Ovary (tissue), 9 donors: Measurements from ENCODE around the gene YTHDF1. TPM values are rescaled to one million over a fixed set of nuclear protein-coding genes. Genes with fewer than 3 reads are reported as not detected.

Experiments
- DNase-seq, 5 donors: peaks; one replicate each; pipeline ENCODE4 v3.0.0-alpha.2; 2019 to 2020
- H3K27ac ChIP-seq, 2 donors: fragments of 200-600 bp; one replicate each; pipeline versions ENCODE4 v1.5.1 to v1.8.0; 2019 to 2022
- H3K27me3 ChIP-seq: fragments of 200-600 bp; one replicate; pipeline ENCODE4 v1.8.0; 2022
- H3K36me3 ChIP-seq: fragments of 200-600 bp; sonication (generic); one replicate; pipeline ENCODE4 v1.5.1; 2019
- H3K4me1 ChIP-seq: one replicate; pipeline ENCODE4 v1.8.1; 2013; ENCODE audit warnings: mild to moderate bottlenecking, moderate library complexity; ENCODE audit not compliant: insufficient read depth
- H3K4me3 ChIP-seq: fragments of 200-600 bp; sonication (generic); one replicate; pipeline ENCODE4 v1.5.1; 2017
- H3K9me3 ChIP-seq, 2 donors: fragments of 200-600 bp in 1 of 2; sonication (generic) in 1 of 2; one replicate each; pipeline versions ENCODE4 v1.5.1 to v1.8.1; 2013 to 2019; ENCODE audit warnings: mild to moderate bottlenecking in 1 of 2, moderate library complexity in 1 of 2
- EP300 ChIP-seq: sonication (generic); formaldehyde crosslinking; IDR thresholded peaks from one replicate; pipeline ENCODE4 v1.6.1; 2017; ENCODE audit warnings: antibody characterized with exemption
- POLR2A ChIP-seq: fragments of 450-650 bp; IDR thresholded peaks from one replicate; pipeline ENCODE4 v1.6.1; 2017; ENCODE audit warnings: antibody characterized with exemption, mild to moderate bottlenecking, moderate library complexity
- WGBS, 3 donors: extraction: QIAGEN DNeasy Blood & Tissue Kit in 1 of 3; methylation state at CpG; one replicate each; pipeline versions ENCODE4 v1.1.5 to v1.1.7; 2013 to 2017; 5-methylcytosine and 5-hydroxymethylcytosine counted together
- intact Hi-C, 4 donors: fragments of 100-400 bp; cut with DNase I; formaldehyde crosslinking; loops; one replicate each; pipeline versions ENCODE4 v1.11.0 to v1.15.1; 2022 to 2023
- polyA plus RNA-seq, 2 donors: library from polyadenylated mRNA; stranded (reverse); fragments of 200-250 nt in 1 of 2; fragments of 350-450 nt in 1 of 2; fragmentation: Illumina TruSeq in 1 of 2; extraction: RNeasy Lipid Tissue Mini Kit (QIAGEN cat#74804) in 1 of 2; gene quantifications; one replicate each; pipeline ENCODE4 v1.2.3, GENCODE V29; 2013 to 2014
- total RNA-seq, 7 donors: library from RNA; depleted of rRNA in 2 of 7; stranded (reverse); fragments of >200 nt in 2 of 7; fragmentation: NEBNext Ultra II Directional in 3 of 7; extraction: Animal tissue kit (Norgen Biotek cat#: 25700) in 3 of 7; gene quantifications; one replicate each; pipeline versions ENCODE4 v1.1.0 to v1.2.4, GENCODE V29; 2016 to 2023
- TF ChIP-seq, protein P1 (sequence below), 3 donors: fragments of 450-650 bp in 2 of 3; fragments of 200-600 bp in 1 of 3; IDR thresholded peaks; one replicate each; pipeline versions ENCODE4 v1.5.1 to v1.8.0; 2016 to 2022; ENCODE audit warnings: antibody characterized with exemption in 3 of 3, mild to moderate bottlenecking in 1 of 3
- donor health status: DM: no; HTN: no; CAD: no; lungs with moderate emphysema.
- donor health status: DM: no; HTN: no; CAD: no.
- donor health status: Bipolar disorder and iron deficiency.
- donor health status: DM: yes; HTN: yes; CAD: no.
- donor health status: DM: no; HTN: no; CAD: no.
- donor health status: DM: yes; HTN: yes; CAD: no.

YTHDF1 gene
- total and polyA plus RNA-seq, 9 donors, result 17.0 to 39.4 (median 30.5) TPM

DNA sequence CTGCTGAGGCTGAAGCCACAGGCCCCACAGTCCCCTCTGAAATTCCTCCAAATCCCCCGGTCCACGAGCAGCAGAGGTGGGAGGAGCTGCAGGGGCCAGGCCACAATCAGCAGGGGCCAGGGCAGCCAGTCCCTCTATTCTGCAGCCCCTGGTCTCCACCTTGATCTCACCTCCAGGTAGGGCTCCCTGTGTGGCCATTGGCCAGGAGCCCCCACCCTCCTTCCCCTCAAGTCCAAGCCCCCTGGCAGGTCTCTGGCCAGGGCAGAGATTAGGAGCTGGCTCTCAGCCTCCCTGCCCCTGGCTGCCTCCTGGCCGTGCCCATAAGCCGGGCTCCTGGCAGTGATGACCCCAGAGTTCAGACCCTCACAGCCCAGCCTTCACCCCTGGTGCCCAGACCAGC is 34.7 kb downstream of the YTHDF1 start:
- no peaks in the 10 kb centered on the region for H3K36me3 ChIP-seq
- no peak for DNase-seq
- TF ChIP-seq, protein P1, sequence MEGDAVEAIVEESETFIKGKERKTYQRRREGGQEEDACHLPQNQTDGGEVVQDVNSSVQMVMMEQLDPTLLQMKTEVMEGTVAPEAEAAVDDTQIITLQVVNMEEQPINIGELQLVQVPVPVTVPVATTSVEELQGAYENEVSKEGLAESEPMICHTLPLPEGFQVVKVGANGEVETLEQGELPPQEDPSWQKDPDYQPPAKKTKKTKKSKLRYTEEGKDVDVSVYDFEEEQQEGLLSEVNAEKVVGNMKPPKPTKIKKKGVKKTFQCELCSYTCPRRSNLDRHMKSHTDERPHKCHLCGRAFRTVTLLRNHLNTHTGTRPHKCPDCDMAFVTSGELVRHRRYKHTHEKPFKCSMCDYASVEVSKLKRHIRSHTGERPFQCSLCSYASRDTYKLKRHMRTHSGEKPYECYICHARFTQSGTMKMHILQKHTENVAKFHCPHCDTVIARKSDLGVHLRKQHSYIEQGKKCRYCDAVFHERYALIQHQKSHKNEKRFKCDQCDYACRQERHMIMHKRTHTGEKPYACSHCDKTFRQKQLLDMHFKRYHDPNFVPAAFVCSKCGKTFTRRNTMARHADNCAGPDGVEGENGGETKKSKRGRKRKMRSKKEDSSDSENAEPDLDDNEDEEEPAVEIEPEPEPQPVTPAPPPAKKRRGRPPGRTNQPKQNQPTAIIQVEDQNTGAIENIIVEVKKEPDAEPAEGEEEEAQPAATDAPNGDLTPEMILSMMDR (IDR thresholded peaks at IDR 0.05), result no peak
- TF ChIP-seq POLR2A (no peak), EP300 (no peak)
- 27 to 36% (median 31%) methylated on average over 4 of the region's 4 CpGs for WGBS, 3 donors
- no peak overlapping the region for H3K4me3 ChIP-seq
- intact Hi-C loops, result no loop called here
- peaks cover 14% of the 10 kb centered on the region for H3K4me1 ChIP-seq
- no peak overlapping the region for H3K27ac ChIP-seq
- no peaks in the 10 kb centered on the region for H3K9me3 ChIP-seq
- peaks cover 7% of the 10 kb centered on the region for H3K27me3 ChIP-seq

DNA sequence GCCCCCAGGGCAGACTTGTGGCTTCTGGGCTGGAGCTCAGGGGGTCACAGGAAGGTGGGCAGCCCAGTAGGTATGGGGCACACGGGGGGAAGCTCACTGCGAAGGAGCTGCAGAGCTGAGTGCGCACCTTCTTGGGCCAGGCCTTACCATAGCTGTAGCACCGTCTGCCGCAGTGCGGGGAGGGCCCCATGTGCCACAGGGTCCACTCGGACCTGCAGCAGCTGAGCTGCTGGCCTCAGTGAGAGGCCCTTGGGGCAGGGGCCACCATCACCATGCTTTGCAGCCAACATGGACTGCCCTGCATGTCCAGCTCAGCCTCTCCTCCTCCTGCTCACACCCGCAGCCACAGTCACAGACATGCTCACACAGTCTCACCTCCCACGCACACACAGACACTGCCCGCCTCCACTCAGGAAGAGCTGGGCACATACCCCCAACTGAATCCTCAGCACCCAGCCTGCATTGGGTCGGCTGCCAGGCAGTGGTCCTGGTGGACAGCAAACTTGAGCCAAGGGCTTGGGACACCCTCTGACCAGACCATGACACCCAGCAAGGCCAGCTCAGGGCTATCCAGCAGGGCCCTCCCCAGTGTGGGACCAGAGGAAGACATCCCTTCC is 35.3 kb downstream of the YTHDF1 start:
- 69 to 75% (median 72%) methylated on average over 9 to 11 of the region's 11 CpGs for WGBS, 3 donors
- intact Hi-C loops, result no loop called here
- Histone ChIP-seq H3K27ac (no peak overlapping the region), H3K9me3 (no peaks in the 10 kb centered on the region), H3K4me3 (no peak overlapping the region), H3K4me1 (peaks cover 14% of the 10 kb centered on the region), H3K27me3 (peaks cover 7% of the 10 kb centered on the region), H3K36me3 (no peaks in the 10 kb centered on the region)
- TF ChIP-seq EP300 (no peak), POLR2A (no peak)
- TF ChIP-seq, protein P1 (IDR thresholded peaks at IDR 0.05), result no peak
- DNase-seq, result no peak

DNA sequence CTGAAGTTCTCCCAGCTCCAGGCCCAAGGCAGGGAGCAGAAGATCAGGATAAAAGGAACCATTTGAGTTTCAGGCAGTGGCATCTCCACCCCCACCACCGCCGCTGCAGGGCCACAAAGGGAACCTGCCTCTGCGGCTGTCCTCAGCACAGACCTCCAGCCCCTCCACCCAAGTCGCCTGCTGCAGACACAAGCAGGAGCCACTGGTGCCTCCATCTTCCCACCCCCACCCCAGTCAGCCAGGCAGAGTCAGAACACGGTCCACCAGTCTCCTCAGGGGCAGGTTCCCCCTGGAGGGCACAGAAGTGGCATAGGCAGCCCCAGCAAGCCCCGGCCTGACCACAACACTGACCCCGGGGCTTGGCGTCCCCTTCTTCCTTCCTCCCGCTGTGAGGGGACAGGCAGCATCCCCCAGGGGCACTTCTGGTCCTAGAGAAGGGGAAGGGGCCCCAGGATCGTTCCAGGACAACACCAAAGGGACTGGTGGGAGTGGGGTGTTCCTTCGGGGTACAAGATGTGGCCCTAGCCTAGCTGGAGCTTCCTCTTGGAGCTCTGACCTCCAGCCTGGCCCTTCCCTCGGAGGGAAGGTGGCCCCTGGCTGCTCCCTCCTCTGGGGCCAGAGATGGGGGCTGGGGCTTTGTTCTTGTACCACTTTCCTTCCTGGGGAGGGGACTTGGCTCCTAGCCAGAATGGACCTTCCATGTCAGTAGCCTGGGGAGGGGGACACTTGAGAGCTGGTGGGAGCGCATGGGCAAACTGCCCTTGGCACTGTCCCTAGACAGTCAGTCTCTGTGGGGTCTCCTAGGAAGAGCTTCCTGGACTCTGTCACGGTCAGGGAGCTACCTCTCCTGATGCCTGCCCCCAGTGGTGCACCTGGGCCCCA is 36.0 kb downstream of the YTHDF1 start:
- H3K27ac ChIP-seq, result no peak overlapping the region
- no peaks in the 10 kb centered on the region for H3K9me3 ChIP-seq
- DNase-seq, result no peak
- TF ChIP-seq, protein P1 (IDR thresholded peaks at IDR 0.05), result no peak
- no peak for TF ChIP-seq POLR2A
- TF ChIP-seq EP300, result no peak
- peaks cover 7% of the 10 kb centered on the region for H3K27me3 ChIP-seq
- no peaks in the 10 kb centered on the region for H3K36me3 ChIP-seq
- H3K4me1 ChIP-seq, result peaks cover 14% of the 10 kb centered on the region
- 27 to 32% (median 31%) methylated on average over 9 to 14 of the region's 14 CpGs for WGBS, 3 donors
- intact Hi-C loops, result loop anchor here in 1 of 4 donors (10.0 kb wide), 1 partner anchor 125 kb away; no protein-coding TSS in a partner anchor
- no peak overlapping the region for H3K4me3 ChIP-seq

DNA sequence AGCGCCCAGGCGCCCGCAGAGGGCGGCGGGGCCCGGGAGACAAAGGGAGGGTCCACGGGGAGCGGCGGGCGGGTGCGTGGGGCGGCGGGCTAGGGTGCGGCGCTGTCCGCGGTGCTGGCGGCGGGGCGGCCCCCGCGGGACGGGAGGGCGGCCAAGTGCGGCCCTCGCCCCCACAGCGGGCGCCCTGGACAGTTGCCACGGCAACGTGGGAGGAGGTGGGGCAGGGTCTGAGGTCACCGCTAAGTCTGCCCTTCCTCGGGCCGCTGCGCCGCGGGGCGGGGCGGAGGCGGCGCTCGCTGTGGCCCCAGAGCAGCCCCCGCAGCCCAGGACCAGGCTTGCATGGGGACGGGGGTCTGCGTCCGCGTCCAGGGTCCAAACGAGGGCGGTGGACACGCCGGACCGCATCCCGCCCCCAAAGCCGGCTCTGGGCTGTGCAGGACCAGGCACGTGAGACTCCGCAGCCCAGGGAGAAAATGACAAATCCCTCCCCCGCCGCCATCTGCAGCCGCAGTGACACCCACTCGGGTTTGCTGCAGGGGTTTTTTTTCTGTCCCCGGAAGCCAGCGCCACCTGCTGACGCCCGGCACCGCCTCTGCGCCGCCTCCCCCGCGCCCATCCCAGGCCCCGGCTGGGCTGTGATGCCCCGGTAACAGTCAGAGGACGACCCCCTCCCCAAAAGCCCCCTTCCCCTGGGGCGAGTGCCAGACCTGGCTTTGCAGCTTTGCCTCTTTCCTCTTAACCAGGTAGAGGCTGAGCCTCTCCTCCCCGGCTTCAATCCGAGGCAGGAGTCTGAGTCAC is 36.8 kb downstream of the YTHDF1 start:
- H3K27me3 ChIP-seq, result peaks cover 7% of the 10 kb centered on the region
- 1 to 2% (median 1%) methylated on average over 22 to 74 of the region's 74 CpGs for WGBS, 3 donors
- H3K27ac ChIP-seq, result no peak overlapping the region
- intact Hi-C loops, result loop anchor here in 1 of 4 donors (10.0 kb wide), 1 partner anchor 124 kb away; no protein-coding TSS in a partner anchor
- TF ChIP-seq, protein P1 (IDR thresholded peaks at IDR 0.05), result no peak
- TF ChIP-seq EP300, result no peak
- no peak for TF ChIP-seq POLR2A
- no peaks in the 10 kb centered on the region for H3K9me3 ChIP-seq
- no peak overlapping the region for H3K4me3 ChIP-seq
- H3K36me3 ChIP-seq, result no peaks in the 10 kb centered on the region
- peak in 1 of 5 donors; percentile 34 for DNase-seq
- peaks cover 14% of the 10 kb centered on the region for H3K4me1 ChIP-seq
